NCI-H226 (cell line): Measurements from ENCODE around the gene PAK1.

Source experiments
- DNase-seq: peaks from one replicate; pipeline ENCODE4 v3.0.0-alpha.2; 2015

Gene PAK1

GRCh38 chr11:77431813-77432212 lies 42.1 kb downstream of the PAK1 start:
- no peak for DNase-seq

GRCh38 chr11:77428598-77428997 lies 45.3 kb downstream of the PAK1 start:
- DNase-seq: no peak

- DNase-seq: no peak
Observed at GRCh38 chr11:77425346-77425745, 48.5 kb downstream of the PAK1 start.

- no peak for DNase-seq
Observed at GRCh38 chr11:77424644-77425043, 49.2 kb downstream of the PAK1 start.

- DNase-seq: no peak
Observed at GRCh38 chr11:77423624-77424023, 50.3 kb downstream of the PAK1 start.

- DNase-seq: no peak
Observed at GRCh38 chr11:77422687-77423086, 51.2 kb downstream of the PAK1 start.

- DNase-seq: no peak
Observed at GRCh38 chr11:77421041-77421723, 52.7 kb downstream of the PAK1 start.

GRCh38 chr11:77418971-77419597 lies 54.8 kb downstream of the PAK1 start:
- no peak for DNase-seq

- no peak for DNase-seq
Observed at GRCh38 chr11:77418155-77418970, 55.5 kb downstream of the PAK1 start.

- no peak for DNase-seq
Observed at GRCh38 chr11:77416357-77416756, 57.5 kb downstream of the PAK1 start.

GRCh38 chr11:77413850-77414460 lies 59.9 kb downstream of the PAK1 start:
- DNase-seq: no peak

- no peak for DNase-seq
Observed at GRCh38 chr11:77412814-77413213, 61.1 kb downstream of the PAK1 start.

GRCh38 chr11:77411717-77412441 lies 62.0 kb downstream of the PAK1 start:
- peak; percentile 88 for DNase-seq

- no peak for DNase-seq
Observed at GRCh38 chr11:77411137-77411707, 62.7 kb downstream of the PAK1 start.

GRCh38 chr11:77410076-77410827 lies 63.6 kb downstream of the PAK1 start:
- no peak for DNase-seq

GRCh38 chr11:77409046-77409445 lies 64.8 kb downstream of the PAK1 start:
- no peak for DNase-seq

GRCh38 chr11:77407613-77408012 lies 66.3 kb downstream of the PAK1 start:
- DNase-seq: peak; percentile 72

GRCh38 chr11:77406396-77406795 lies 67.5 kb downstream of the PAK1 start:
- DNase-seq: peak; percentile 14

- DNase-seq: peak; percentile 15
Observed at GRCh38 chr11:77403211-77403610, 70.7 kb downstream of the PAK1 start.

- no peak for DNase-seq
Observed at GRCh38 chr11:77402218-77402556, 71.7 kb downstream of the PAK1 start.

GRCh38 chr11:77401486-77402217 lies 72.2 kb downstream of the PAK1 start:
- DNase-seq: no peak
